ENCODE measurements around the gene ZFHX2. TPM values are rescaled to one million over a fixed set of nuclear protein-coding genes. Genes with fewer than 3 reads are reported as not detected.

The ZFHX2 gene
- total and polyA plus RNA-seq, 2 of the 13 experiments (the other 11 are each of a cell fraction or from before 2014, with no cell fraction given) = 0.17 to 0.44 TPM

GRCh38 chr14:23550812-23551265 is 726 bp downstream of the ZFHX2 start:
- no peak for DNase-seq (ENCODE audit: low spot score)
- POLR2A ChIA-PET = interaction anchor here (0.9 to 1.9 kb wide), 5 partner anchors 9 to 456 kb away, joined by 3 to 12 read pairs (median 5); partner anchors contain the start of genes ACIN1, C14orf119 and PABPN1
- TF ChIP-seq U2AF1 (optimal IDR thresholded peaks at IDR 0.05; ENCODE audit: low read depth, low read length) (no peak), SP4 (CRISPR knock-in tag; IDR thresholded peaks at IDR 0.05) (no peak), CTCF (CRISPR knock-in tag; IDR thresholded peaks at IDR 0.05) (0 out of 2 replicates have a peak, but pooled peaks have one; percentile 1), NRL (CRISPR knock-in tag; IDR thresholded peaks at IDR 0.05; ENCODE audit: borderline replicate concordance) (peak; percentile 70; the same call in 1 of the 2 replicates), LBX2 (CRISPR knock-in tag; IDR thresholded peaks at IDR 0.05; ENCODE audit: borderline replicate concordance) (peak; percentile 72; the same call in 1 of the 2 replicates), HOMEZ (CRISPR knock-in tag; IDR thresholded peaks at IDR 0.05; ENCODE audit: low read depth) (no peak), TAF15 (IDR thresholded peaks at IDR 0.05; ENCODE audit: low read depth, low read length, poor library complexity, severe bottlenecking) (peak; percentile 22), SUZ12 (IDR thresholded peaks at IDR 0.05; ENCODE audit: low read depth, low read length) (no peak), NR1H2 (CRISPR knock-in tag; IDR thresholded peaks at IDR 0.05; ENCODE audit: borderline replicate concordance, low read depth) (0 out of 2 replicates have a peak, but pooled peaks have one; percentile 81), PAF1 (CRISPR knock-in tag; IDR thresholded peaks at IDR 0.05) (no peak), IKZF1 (IDR thresholded peaks at IDR 0.05) (0 out of 2 replicates have a peak, but pooled peaks have one; percentile 20), NCOA1 (CRISPR knock-in tag; IDR thresholded peaks at IDR 0.05) (0 out of 2 replicates have a peak, but pooled peaks have one; percentile 2), ZNF512 (CRISPR knock-in tag; IDR thresholded peaks at IDR 0.05) (no peak), HNRNPH1 (optimal IDR thresholded peaks at IDR 0.05; ENCODE audit: low read depth, low read length) (peak; percentile 16)

More at GRCh38 chr14:23550812-23551265, 726 bp downstream of the ZFHX2 start:
- intact Hi-C loops (cut with micrococcal nuclease; ENCODE audit: unreplicated experiment) = loop anchor here (1.0 kb wide), 1 partner anchor 16 kb away; the partner anchor contains the start of gene AP1G2
- Histone ChIP-seq H3K4me2 (ENCODE audit: low read depth, low read length) (peak overlapping the region; percentile 90), H2AFZ (ENCODE audit: low read length) (peak overlapping the region; percentile 52), H3K4me3 (replicated peaks in 1 of 3; ENCODE audit: insufficient read depth in 1 of 3, low read depth in 2 of 3, low read length in 3 of 3) (peak overlapping the region; percentile 66 to 84 (median 79)), H3K27ac (ENCODE audit: extremely low read length, insufficient read depth, low read length) (no peak overlapping the region), H4K20me1 (ENCODE audit: insufficient read depth, low read length) (no peaks in the 10 kb centered on the region), H3K9ac (ENCODE audit: insufficient read depth, low read depth, low read length) (peak overlapping the region; percentile 75; the same call in 1 of the 2 replicates), H3K36me3 (replicated peaks in 1 of 2; ENCODE audit: control insufficient read depth in 1 of 2, insufficient read depth in 2 of 2, low read length in 2 of 2) (no peaks in the 10 kb centered on the region), H3K27me3 (ENCODE audit: control insufficient read depth in 1 of 2, insufficient read depth in 2 of 2, low read length in 2 of 2) (no peaks in the 10 kb centered on the region; a peak in 1 of 5 replicates), H3K9me3 (ENCODE audit: low read length) (no peaks in the 10 kb centered on the region), H3K4me1 (ENCODE audit: insufficient read depth, low read length) (peaks cover 71% of the 10 kb centered on the region), H3K79me2 (ENCODE audit: insufficient read depth, low read length) (no peaks in the 10 kb centered on the region)
- 43% methylated on average over 37 of the region's 37 CpGs for WGBS (ENCODE audit: low lambda C conversion rate)
- in situ Hi-C loops (cut with HindIII; ENCODE audit: extremely low pct_ligation_motif_present, low pct_unique_long_range_greater_than_20kb) = no loop called here
- ATAC-seq = no peak
- BruUV-seq (replicated peaks) = no TSS peak
- CTCF ChIA-PET (ENCODE audit: low intra/inter-chr PET ratio, low total read pairs) = interaction anchor here (1.0 kb wide), 1 partner anchor 11 kb away, joined by 3 read pairs; no protein-coding TSS in a partner anchor
- FAIRE-seq = no peak

Measured in HepG2 (cell line).